HepG2 (cell line): Measurements from ENCODE around the gene NCF4.

Experiments
- GTF2F1 ChIP-seq: fragments of 150-350 bp; IDR thresholded peaks from 2 replicates; pipeline ENCODE4 v1.6.1; 2014; ENCODE audit warnings: low read length
- JUN ChIP-seq: sonication (generic); formaldehyde crosslinking; IDR thresholded peaks from 2 replicates; pipeline ENCODE4 v1.4.0; 2020; ENCODE audit warnings: mild to moderate bottlenecking, missing genetic modification reagents
- NCOA2 ChIP-seq: sonication (generic); formaldehyde crosslinking; IDR thresholded peaks from 2 replicates; pipeline ENCODE4 v1.8.0; 2022; ENCODE audit warnings: inconsistent platforms
- ZNF317 ChIP-seq: sonication (generic); formaldehyde crosslinking; IDR thresholded peaks from 2 replicates; pipeline ENCODE4 v1.5.0; 2020; ENCODE audit warnings: mild to moderate bottlenecking, missing genetic modification reagents

- TF ChIP-seq NCOA2 (CRISPR knock-in tag) = no peak
- TF ChIP-seq ZNF317 = no peak
- TF ChIP-seq JUN (CRISPR knock-in tag) = no peak
- no peak for TF ChIP-seq GTF2F1
These were observed 55.2 kb downstream of the NCF4 start for GRCh38 chr22:36916034-36916433.
